GM21515 (cell line): ENCODE data around the gene ARL6IP1.
"Not testable (repeated sequence)": the region's sequence is repeated elsewhere in the genome, so short reads cannot be mapped to it uniquely, and the experiment has no call there.

Source experiments
- ATAC-seq: cut with Tn5 transposase; IDR thresholded peaks from one replicate; pipeline ENCODE4 v1.9.1; 2021; ENCODE audit not compliant: unreplicated experiment

Gene ARL6IP1

DNA sequence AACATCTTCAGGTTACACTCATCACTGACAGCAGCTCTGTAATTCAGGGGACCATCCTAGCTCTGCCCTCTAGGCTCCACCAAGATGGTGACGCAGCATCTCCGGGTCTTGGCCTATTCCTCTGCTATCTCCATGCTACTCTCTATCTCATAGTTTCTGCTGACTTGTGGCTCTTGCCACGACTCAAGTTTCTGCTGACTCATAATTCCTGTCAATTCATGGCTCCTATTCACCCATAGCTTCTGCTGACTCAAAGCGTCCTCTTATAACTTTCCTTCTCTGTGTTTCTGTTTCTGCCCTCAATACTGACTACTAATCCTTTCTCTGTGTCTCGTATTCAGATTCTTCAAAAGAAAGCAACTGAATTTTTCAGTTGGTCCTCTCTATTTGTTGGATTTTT is 38.6 kb downstream of the ARL6IP1 start:
- not testable (repeated sequence) for ATAC-seq

DNA sequence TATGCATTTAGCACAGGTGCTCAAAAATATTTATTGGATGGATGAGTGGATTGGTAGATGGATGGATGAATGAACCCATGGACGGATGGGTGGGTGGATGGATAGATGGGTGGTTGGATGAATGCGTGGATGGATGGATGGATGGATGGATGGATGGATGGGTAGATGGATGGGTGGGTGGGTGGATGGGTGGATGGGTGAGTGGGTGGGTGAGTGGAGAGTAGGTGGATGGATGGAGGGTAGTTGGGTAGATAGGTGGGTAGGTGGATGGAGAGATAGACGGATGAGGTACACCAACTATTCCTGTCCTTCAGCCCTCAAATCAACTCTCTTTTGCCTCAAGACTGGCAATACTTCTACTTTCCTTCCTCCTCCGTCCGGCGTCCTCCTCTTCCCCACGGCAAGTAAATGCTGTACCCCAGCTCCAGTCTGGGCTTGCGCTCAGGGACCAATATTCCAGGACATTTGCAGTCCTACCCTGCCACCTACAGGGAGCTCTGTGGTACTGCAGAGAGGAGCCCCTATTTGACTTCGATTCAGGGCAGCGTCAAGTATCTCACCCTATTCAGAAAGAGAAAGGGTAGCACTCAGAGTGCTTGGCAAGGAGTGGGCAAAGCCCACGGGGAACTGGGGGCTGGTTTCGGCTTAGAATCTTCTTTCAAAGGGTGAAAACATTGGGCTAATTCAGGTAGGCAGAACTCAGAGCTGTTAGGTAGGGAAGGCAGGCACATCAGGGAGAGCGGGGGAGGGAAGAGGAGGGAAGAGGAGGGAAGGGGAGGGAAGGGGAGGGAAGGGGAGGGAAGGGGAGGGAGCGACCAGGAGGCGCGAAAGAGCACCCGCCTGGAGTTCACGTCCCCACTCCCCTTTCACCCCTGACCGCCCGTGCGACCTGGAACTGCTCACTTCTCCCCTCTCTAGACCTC is 41.5 kb downstream of the ARL6IP1 start:
- peak; percentile 64 for ATAC-seq

DNA sequence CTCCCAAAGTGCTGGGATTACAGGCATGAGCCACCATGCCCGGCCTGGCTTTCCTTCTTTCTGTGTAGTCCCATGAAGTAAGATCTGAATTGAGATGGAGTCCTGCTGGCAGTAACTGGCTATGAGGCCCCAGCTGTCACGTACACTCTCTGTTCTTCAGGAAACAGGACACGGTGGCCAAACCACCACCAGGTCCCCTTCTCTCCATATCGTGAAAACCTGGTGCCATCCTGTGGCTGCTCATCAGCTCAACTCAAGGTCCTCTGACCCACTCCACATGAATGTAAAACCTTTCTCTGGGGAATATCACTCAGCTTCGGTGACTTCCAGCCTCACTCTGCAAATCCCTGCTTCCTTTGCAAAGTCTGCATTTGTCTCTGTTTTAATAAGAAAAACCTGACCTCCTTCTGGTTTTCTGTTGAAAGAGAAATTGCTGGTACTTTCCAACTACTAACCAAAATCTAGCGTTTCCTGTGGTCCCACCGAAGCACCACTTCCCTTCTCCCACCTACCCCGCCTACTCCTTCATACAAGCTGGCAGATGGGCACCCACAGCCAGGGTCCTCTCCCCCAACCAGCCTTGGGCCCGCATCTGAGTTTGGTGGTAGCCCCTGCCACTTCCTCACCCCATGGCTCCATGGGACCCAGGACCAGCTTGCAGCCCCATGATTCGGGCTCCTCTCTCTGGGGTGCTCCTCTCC is 43.2 kb downstream of the ARL6IP1 start:
- ATAC-seq: not testable (repeated sequence)

- not testable (repeated sequence) for ATAC-seq
These were observed 44.7 kb downstream of the ARL6IP1 start for GRCh38 chr16:18756639-18757038.

DNA sequence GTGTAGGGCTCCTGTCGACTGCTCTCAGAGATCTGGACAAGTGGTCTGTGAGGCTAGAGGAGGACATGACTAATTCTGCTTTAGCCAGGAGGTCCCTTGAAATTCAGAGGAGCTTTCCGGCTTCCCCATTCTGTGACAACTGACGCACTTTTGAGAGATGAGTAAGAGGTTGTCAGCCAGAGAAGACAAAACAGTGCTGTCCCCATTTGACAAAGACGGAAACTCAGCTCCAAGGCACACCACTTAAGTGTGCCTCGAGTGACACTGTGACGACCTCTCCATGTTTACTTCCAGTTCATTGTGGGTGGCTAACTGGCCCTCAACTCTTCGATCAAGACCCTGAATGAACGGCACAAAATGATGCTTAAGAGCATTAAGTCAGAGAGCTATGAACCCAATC is 58.5 kb downstream of the ARL6IP1 start:
- ATAC-seq: not testable (repeated sequence)
